GM18517 (cell line): ENCODE results near the gene RDM1.

ENCODE experiments used
- ATAC-seq: cut with Tn5 transposase; IDR thresholded peaks from one replicate; pipeline ENCODE4 v1.9.1; 2021; ENCODE audit warnings: mild to moderate bottlenecking, moderate library complexity; ENCODE audit not compliant: unreplicated experiment

The RDM1 gene

GRCh38 chr17:35934760-35935159, 4.2 kb upstream of the RDM1 start:
- no peak for ATAC-seq

- ATAC-seq: no peak
These were observed 2.0 kb upstream of the RDM1 start for GRCh38 chr17:35932586-35932985.

DNA sequence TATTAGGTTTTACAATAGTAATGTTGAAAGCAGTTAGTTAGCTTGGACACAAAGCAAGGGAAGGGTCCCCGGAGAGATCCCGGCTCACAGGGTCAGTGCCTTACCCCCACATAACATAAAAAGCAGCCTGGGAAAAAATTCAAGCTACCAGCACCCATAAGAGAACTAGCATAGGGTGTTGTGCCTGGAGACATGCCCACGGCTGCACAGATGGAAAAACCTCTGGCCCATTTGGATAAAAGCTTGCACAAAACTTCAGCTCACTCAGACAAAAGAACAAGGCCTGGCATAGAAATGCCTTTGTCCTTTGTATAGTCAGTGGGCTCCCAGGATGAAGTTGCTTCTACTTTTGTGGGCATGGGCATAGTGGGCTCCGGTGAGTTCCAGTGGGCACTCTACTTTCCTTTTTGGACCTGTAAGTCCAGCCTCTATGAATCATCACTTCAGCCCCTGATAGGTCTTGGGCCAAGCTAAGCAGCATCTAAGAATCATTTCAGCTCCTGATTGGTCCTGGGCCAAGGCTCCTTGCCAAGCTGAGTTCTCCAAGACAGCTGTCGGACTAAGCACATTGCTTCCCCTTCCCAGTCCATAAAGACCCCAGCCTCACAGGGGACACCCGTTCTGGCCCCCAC, 1.3 kb upstream of the RDM1 start:
- no peak for ATAC-seq

DNA sequence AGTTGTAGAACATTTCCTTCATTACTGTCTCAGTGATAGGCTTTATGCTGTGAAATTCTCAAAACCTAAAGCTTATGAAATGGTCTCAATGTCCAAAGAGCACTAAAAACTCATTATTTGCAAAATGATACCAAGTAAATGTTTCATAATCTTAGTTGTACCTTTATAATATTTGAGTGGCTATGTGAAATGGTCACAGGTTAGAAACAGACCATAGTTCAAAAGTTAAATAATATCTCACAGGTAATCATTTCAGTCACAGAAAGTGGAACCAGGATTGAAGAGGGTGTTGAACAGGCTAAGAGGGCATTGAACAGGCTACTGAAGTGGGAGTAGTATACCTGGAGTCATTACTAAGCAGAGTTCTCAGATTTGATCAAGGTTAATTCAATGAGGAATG, 2.9 kb downstream of the RDM1 start:
- ATAC-seq: no peak

GRCh38 chr17:35923609-35924114, 6.9 kb downstream of the RDM1 start:
- ATAC-seq: no peak

- ATAC-seq: no peak
These were observed 10.3 kb downstream of the RDM1 start for GRCh38 chr17:35920229-35920628.

GRCh38 chr17:35918665-35919064, 11.9 kb downstream of the RDM1 start:
- no peak for ATAC-seq

DNA sequence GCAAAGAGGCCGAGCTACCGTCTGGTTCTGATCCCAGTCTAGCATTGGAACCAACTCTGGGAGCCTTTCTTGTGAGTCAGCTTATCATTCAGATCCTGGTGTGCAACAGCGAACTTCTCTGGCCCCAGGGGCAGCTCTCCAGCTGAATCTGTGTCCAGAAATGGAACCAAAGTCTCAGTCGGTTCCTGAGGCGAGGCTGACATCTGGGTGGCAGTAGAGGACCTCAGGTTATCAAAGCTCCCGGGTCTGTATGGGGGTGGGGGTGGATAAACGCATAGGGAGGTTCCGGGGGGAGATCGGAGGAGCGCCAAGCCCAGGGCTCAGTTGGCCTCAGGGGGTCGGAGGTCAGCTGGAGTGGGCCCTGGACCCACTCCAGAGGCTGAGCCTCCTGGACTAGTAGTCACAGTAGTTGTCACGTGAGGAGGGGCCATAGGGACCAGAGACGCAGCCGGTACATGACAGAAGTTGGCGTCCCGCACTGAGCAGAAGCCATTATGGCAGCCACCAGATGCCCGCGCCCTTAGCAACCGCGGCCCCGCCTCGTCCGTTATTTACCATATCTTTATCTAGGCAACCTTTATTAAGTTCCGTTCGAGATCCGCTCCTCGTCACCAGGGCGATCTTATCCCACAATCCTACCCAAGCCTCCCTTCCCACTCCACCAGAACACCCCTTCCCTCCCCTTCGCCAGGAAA, 12.9 kb downstream of the RDM1 start:
- no peak for ATAC-seq

DNA sequence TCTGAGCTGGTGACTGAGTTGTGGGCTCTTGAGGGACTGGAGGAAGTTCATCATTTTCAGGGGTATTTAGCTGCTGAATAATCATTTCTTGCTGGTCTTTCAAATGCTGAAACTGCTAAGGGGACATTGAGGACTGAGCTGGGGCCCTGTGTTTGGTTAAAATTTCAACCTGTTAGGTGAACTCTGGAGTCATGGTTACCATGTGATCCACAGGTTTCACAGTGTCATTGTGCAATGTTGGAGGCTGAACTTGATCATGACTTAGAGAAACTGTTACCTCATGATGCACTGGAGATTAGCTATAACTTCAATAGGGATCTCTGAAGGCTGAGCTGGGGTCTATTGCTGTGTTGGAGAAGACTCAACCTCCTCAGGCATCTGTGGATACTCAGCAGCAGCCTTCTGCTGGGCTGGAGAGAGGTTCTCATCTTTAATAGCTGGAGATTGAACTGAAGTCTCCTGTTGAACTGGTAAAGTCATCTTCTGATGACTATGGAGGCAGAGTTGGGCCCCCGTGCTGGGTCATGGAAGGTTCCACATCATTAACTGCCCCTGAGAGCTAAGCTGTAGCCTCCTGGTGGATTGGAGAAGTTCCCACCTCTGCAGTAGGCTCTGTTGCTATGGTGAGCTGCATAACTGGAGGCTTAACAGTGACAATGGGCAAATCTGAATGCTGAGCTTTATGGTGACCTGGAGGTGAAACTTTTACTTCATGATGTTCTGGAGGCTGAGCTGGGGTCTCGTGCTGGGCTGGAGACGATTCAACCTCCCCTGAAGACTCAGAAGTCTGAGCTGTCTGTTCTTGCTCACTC, 15.2 kb downstream of the RDM1 start:
- ATAC-seq: no peak

- ATAC-seq: no peak
These were observed 16.2 kb downstream of the RDM1 start for GRCh38 chr17:35914354-35914753.

GRCh38 chr17:35913609-35914008, 17.0 kb downstream of the RDM1 start:
- ATAC-seq: no peak

DNA sequence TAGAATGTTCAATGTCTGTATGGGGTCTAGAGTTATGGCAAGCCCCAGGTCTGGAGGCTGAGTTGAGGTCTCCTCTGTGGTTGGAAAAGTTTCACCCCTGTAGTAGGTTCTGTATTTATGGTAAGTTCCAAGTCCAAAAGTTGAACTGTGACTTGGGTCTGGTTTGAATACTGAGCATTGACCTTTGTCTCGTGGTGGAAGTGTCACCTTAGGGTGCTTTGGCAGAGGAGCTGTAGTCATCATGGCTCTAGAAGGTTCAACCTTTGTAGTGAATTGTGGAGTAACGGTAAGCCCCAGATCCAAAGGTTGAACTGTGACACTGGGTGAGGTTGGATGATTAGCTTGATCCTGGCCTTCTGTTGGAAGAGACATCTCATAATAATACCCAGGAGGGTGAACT, 17.6 kb downstream of the RDM1 start:
- no peak for ATAC-seq

DNA sequence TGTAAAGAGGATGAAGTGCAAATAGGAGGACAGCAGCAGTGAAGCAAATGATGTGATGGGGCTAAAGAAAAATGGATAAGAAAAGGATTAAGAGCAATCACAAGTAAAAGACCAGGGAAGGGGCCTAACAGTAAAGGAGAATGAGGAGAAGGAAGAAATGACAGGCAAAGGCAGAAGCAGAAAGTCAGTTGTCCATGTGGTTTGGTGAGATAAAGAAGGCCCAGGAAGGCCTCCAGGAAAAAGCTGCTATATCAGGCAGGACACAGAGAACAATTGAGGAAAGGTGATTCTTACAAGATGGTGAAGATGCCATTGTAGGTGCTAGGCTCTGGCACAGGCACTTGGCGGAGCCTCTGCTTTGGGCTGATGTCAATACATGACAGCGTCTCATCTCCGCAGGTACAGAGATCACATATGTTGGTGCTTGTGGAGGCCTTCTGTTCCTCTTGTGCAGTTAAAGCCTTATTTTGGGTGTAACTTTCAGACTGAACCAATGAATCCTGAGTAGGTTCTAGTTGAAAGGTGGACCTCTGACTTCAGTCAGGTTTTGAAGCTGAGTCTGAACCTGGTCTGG, 18.1 kb downstream of the RDM1 start:
- ATAC-seq: no peak

DNA sequence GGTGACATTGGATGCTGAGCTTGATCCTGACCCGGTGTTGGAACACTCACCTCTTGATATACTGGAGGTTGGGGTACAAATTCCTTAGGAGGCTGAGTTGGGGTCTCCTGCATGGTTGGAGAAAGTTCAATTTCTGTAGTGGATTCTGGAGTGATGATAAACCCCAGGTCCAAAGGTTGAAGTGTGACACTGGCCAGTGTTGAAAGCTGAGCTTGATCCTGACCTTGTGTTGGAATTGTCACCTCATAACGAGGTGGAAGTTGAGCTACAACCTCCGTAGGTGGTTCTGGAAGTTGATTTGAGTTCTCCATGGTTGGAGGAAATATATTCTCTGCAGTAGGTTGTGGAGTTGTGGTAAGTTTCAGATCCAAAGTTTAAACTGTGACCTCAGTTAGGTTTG, 21.2 kb downstream of the RDM1 start:
- ATAC-seq: no peak

DNA sequence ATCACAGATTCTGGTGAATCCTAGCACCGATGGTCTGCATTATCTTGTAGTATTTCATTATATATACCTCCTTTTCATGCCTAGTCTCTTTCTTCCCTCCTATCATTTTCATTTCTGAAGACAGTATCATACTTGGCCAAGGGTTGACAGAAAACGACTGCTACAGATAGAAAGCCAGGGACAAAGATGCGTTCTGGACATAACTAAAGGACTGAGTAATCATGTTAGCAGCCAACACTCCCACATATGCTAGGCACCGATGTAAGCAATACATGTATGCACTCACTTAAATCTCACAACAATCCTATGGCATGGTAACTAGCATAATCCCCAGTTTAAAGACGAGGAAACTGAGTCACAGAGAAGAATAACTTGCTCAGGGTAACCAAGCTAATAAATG, 22.9 kb downstream of the RDM1 start:
- ATAC-seq: no peak

DNA sequence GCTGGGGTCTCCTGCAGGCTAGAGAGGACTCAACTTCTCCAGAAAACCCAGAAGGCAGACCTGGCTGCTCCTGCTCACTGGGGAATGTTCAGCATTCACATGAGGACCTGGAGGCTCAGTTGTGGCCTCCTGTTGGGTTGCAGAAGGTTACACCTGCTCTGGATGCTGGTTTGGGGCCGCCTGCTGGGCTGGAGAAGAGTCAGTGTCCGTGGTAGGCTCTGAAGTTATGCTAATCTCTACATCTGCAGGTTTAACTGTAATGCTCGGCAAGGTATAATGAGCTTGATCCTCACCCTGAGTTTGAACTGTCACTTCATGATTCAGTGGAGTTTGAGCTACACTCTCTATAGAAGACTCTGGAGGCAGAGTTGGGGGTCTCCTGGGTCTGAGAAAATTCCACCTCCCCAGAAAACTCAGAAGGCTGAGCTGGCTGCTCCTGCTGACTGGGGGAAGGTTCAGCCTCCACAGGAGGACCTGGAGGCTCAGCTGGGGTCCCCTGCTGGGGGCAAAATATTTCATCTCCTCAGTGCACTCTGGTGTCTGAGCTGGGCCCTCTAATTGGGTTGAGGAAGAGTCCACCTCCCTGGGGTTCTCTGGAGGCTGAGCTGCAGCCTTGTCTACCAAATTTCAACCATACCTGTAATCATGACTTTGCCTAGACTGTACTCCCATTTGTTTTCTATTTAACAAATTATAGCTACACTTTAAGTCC, 23.5 kb downstream of the RDM1 start:
- no peak for ATAC-seq

- no peak for ATAC-seq
These were observed 24.2 kb downstream of the RDM1 start for GRCh38 chr17:35906191-35906925.

- ATAC-seq: no peak
These were observed 27.1 kb downstream of the RDM1 start for GRCh38 chr17:35903451-35903850.

DNA sequence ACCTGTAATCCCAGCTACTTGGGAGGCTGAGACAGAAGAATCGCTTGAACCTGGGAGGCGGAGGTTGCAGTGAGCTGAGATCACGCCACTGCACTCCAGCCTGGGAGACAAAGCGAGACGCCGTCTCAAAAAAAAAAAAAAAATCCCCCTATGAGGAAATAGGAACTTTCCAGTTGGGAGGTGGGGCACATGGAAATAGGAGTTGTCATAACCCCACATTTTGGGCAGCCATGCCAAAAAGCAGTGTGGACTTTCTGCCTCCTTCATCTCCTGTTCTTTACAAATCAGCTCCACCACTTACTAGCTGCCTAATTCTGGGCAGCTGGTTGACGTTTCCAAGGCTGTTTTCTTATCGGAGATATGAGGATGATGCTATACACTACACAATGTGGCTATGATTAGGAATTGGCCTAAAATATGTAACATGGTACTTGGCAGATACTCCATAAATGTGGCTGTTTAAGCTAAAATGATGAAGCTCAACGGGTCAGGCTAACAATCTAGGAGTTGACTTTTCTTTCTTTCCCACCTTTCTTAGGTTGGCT, 28.9 kb downstream of the RDM1 start:
- no peak for ATAC-seq
